HepG2 (cell line): ENCODE measurements around the gene C16orf89. TPM values are rescaled to one million over a fixed set of nuclear protein-coding genes. Genes with fewer than 3 reads are reported as not detected.
"Not testable (repeated sequence)": the region's sequence is repeated elsewhere in the genome, so short reads cannot be mapped to it uniquely, and the experiment has no call there.

Source experiments
- CEBPG ChIP-seq: IDR thresholded peaks from 2 replicates; pipeline ENCODE4 v1.6.1; 2016
- CSRNP1 ChIP-seq: sonication (generic); formaldehyde crosslinking; IDR thresholded peaks from 2 replicates; pipeline ENCODE4 v1.8.1; 2023; ENCODE audit warnings: mild to moderate bottlenecking, missing genetic modification reagents
- EEA1 ChIP-seq: sonication (generic); formaldehyde crosslinking; IDR thresholded peaks from 2 replicates; pipeline ENCODE4 v1.5.1; 2020; ENCODE audit warnings: mild to moderate bottlenecking, missing genetic modification reagents, borderline replicate concordance
- ELF3 ChIP-seq: IDR thresholded peaks from 2 replicates; pipeline ENCODE4 v1.6.1; 2016; ENCODE audit warnings: missing genetic modification reagents, missing compliant biosample characterization
- HES4 ChIP-seq: sonication (generic); formaldehyde crosslinking; IDR thresholded peaks from 2 replicates; pipeline ENCODE4 v1.9.0; 2021; ENCODE audit warnings: mild to moderate bottlenecking, missing genetic modification reagents, borderline replicate concordance
- HMGXB4 ChIP-seq, 2 experiments: sonication (generic) in 1 of 2; formaldehyde crosslinking in 1 of 2; IDR thresholded peaks; 2 replicates each; pipeline versions ENCODE4 v1.4.0 to v1.6.1; 2018 to 2020; ENCODE audit warnings: missing genetic modification reagents in 2 of 2, borderline replicate concordance in 1 of 2, low read depth in 1 of 2, mild to moderate bottlenecking in 1 of 2, missing biosample characterization in 1 of 2
- JUND ChIP-seq: sonication (generic); formaldehyde crosslinking; IDR thresholded peaks from 2 replicates; pipeline ENCODE4 v1.8.0; 2022; ENCODE audit warnings: mild to moderate bottlenecking, missing genetic modification reagents
- KAT8 ChIP-seq: IDR thresholded peaks from 2 replicates; pipeline ENCODE4 v1.6.1; 2016; ENCODE audit warnings: missing genetic modification reagents, missing compliant biosample characterization
- LCORL ChIP-seq, 2 experiments: fragments of 450-650 bp in 1 of 2; sonication (generic) in 1 of 2; formaldehyde crosslinking in 1 of 2; IDR thresholded peaks; 2 replicates each; pipeline versions ENCODE4 v1.5.0 to v1.6.1; 2017 to 2020; ENCODE audit warnings: antibody characterized with exemption in 1 of 2, missing genetic modification reagents in 1 of 2
- MYPOP ChIP-seq: sonication (generic); formaldehyde crosslinking; IDR thresholded peaks from 2 replicates; pipeline ENCODE4 v1.8.1; 2023; ENCODE audit warnings: mild to moderate bottlenecking, moderate library complexity, missing genetic modification reagents
- PAWR ChIP-seq: sonication (generic); formaldehyde crosslinking; IDR thresholded peaks from 2 replicates; pipeline ENCODE4 v1.4.0; 2020; ENCODE audit warnings: missing genetic modification reagents, mild to moderate bottlenecking, borderline replicate concordance
- THAP7 ChIP-seq: sonication (generic); formaldehyde crosslinking; IDR thresholded peaks from 2 replicates; pipeline ENCODE4 v1.8.1; 2023; ENCODE audit warnings: mild to moderate bottlenecking, missing genetic modification reagents
- ZBTB10 ChIP-seq: sonication (generic); formaldehyde crosslinking; IDR thresholded peaks from 2 replicates; pipeline ENCODE4 v1.4.0; 2020; ENCODE audit warnings: missing genetic modification reagents, borderline replicate concordance
- ZBTB38 ChIP-seq: sonication (generic); formaldehyde crosslinking; IDR thresholded peaks from 2 replicates; pipeline ENCODE4 v1.5.1; 2020; ENCODE audit warnings: mild to moderate bottlenecking, missing genetic modification reagents
- ZNF510 ChIP-seq: sonication (generic); formaldehyde crosslinking; IDR thresholded peaks from 2 replicates; pipeline ENCODE4 v1.4.0; 2020; ENCODE audit warnings: low read depth, mild to moderate bottlenecking, missing genetic modification reagents
- ZNF605 ChIP-seq: sonication (generic); formaldehyde crosslinking; IDR thresholded peaks from 2 replicates; pipeline ENCODE4 v1.8.0; 2022; ENCODE audit warnings: mild to moderate bottlenecking, missing genetic modification reagents
- ZNF713 ChIP-seq: sonication (generic); formaldehyde crosslinking; IDR thresholded peaks from 2 replicates; pipeline ENCODE4 v1.4.0; 2020; ENCODE audit warnings: mild to moderate bottlenecking, missing genetic modification reagents
- polyA plus RNA-seq, 8 experiments: library from polyadenylated mRNA; depleted of rRNA in 3 of 8; stranded (reverse) in 7 of 8; unstranded in 1 of 8; fragments of >200 nt; fragmentation: Illumina TruSeq in 4 of 8; extraction: Trizol in 4 of 8; gene quantifications; 2 replicates each; pipeline versions ENCODE4 v1.2.1 to v1.2.3, GENCODE V29; 2011 to 2016; ENCODE audit warnings: low read depth in 4 of 8, missing spikeins in 1 of 8, mixed read lengths in 1 of 8; ENCODE audit not compliant: insufficient read depth in 1 of 8
- total RNA-seq, 5 experiments: library from RNA; depleted of rRNA; stranded (reverse); fragments of >200 nt; fragmentation: Illumina TruSeq; extraction: Trizol; gene quantifications; 2 replicates each; pipeline ENCODE4 v1.2.3, GENCODE V29; 2016; ENCODE audit warnings: low read depth in 1 of 5

C16orf89 gene
- total and polyA plus RNA-seq, 2 of the 13 experiments (the other 11 are each of a cell fraction or from before 2014, with no cell fraction given): 1.9 to 3.4 TPM

- peak; percentile 53 for TF ChIP-seq ELF3
- peak; percentile 43 to 93; a peak in 3 of 4 replicates for TF ChIP-seq HMGXB4 (CRISPR knock-in tag; IDR thresholded peaks at IDR 0.05; ENCODE audit: borderline replicate concordance in 1 of 2, low read depth in 1 of 2)
- 0 out of 2 replicates have a peak, but pooled peaks have one; percentile 10 for TF ChIP-seq CEBPG (CRISPR knock-in tag)
- TF ChIP-seq JUND (CRISPR knock-in tag): peak; percentile 41; the same call in 1 of the 2 replicates
- peak; percentile 60; the same call in 1 of the 2 replicates for TF ChIP-seq ZBTB10 (CRISPR knock-in tag)
- TF ChIP-seq PAWR (CRISPR knock-in tag): peak; percentile 89; the same call in 1 of the 2 replicates
- peak; percentile 79; the same call in 1 of the 2 replicates for TF ChIP-seq ZNF605 (CRISPR knock-in tag)
- not testable (repeated sequence) for TF ChIP-seq LCORL (IDR thresholded peaks at IDR 0.05)
- TF ChIP-seq LCORL (CRISPR knock-in tag; IDR thresholded peaks at IDR 0.05): 0 out of 2 replicates have a peak, but pooled peaks have one; percentile 25
- TF ChIP-seq THAP7 (CRISPR knock-in tag): peak; percentile 70
- TF ChIP-seq ZNF713 (CRISPR knock-in tag): peak; percentile 94
- peak; percentile 14; the same call in 1 of the 2 replicates for TF ChIP-seq MYPOP (CRISPR knock-in tag)
- peak; percentile 83 for TF ChIP-seq EEA1 (CRISPR knock-in tag)
- 0 out of 2 replicates have a peak, but pooled peaks have one; percentile 56 for TF ChIP-seq ZBTB38 (CRISPR knock-in tag)
- 0 out of 2 replicates have a peak, but pooled peaks have one; percentile 88 for TF ChIP-seq ZNF510
- peak; percentile 74; the same call in 1 of the 2 replicates for TF ChIP-seq KAT8 (CRISPR knock-in tag)
- TF ChIP-seq HES4: peak; percentile 89
- peak; percentile 87; the same call in 1 of the 2 replicates for TF ChIP-seq CSRNP1 (CRISPR knock-in tag)
Observed at GRCh38 chr16:5097470-5098220, 31.9 kb upstream of the C16orf89 start, which contains the start of gene EEF2KMT (continued).
